ENCODE measurements around the gene MAP3K20.
"Not testable (repeated sequence)": the region's sequence is repeated elsewhere in the genome, so short reads cannot be mapped to it uniquely, and the experiment has no call there.

MAP3K20 gene

GRCh38 chr2:173161507-173161906 is 85.9 kb downstream of the MAP3K20 start:
- no peak for DNase-seq (ENCODE audit: low read depth)

- DNase-seq (ENCODE audit: low read depth): not testable (repeated sequence)
Measured at GRCh38 chr2:173163357-173163756, 87.7 kb downstream of the MAP3K20 start.

- no peak for DNase-seq (ENCODE audit: low read depth)
Measured at GRCh38 chr2:173164396-173164795, 88.8 kb downstream of the MAP3K20 start.

GRCh38 chr2:173165443-173166238 is 90.0 kb downstream of the MAP3K20 start:
- DNase-seq (ENCODE audit: low read depth): no peak

- DNase-seq (ENCODE audit: low read depth): no peak
Measured at GRCh38 chr2:173171321-173171720, 95.7 kb downstream of the MAP3K20 start.

GRCh38 chr2:173171924-173172643 is 96.4 kb downstream of the MAP3K20 start:
- DNase-seq (ENCODE audit: low read depth): no peak

- DNase-seq (ENCODE audit: low read depth): not testable (repeated sequence)
Measured at GRCh38 chr2:173174339-173174738, 98.7 kb downstream of the MAP3K20 start.

GRCh38 chr2:173175222-173175621 is 99.6 kb downstream of the MAP3K20 start:
- no peak for DNase-seq (ENCODE audit: low read depth)

GRCh38 chr2:173181982-173182381 is 106.3 kb downstream of the MAP3K20 start:
- no peak for DNase-seq (ENCODE audit: low read depth)

- no peak for DNase-seq (ENCODE audit: low read depth)
Measured at GRCh38 chr2:173184031-173185004, 108.7 kb downstream of the MAP3K20 start.

GRCh38 chr2:173185437-173185836 is 109.8 kb downstream of the MAP3K20 start:
- no peak for DNase-seq (ENCODE audit: low read depth)

- DNase-seq (ENCODE audit: low read depth): no peak
Measured at GRCh38 chr2:173187941-173188788, 112.5 kb downstream of the MAP3K20 start.

- DNase-seq (ENCODE audit: low read depth): no peak
Measured at GRCh38 chr2:173191601-173192000, 116.0 kb downstream of the MAP3K20 start.

GRCh38 chr2:173192071-173192470 is 116.4 kb downstream of the MAP3K20 start:
- DNase-seq (ENCODE audit: low read depth): no peak

GRCh38 chr2:173193925-173194324 is 118.3 kb downstream of the MAP3K20 start:
- DNase-seq (ENCODE audit: low read depth): no peak

- DNase-seq (ENCODE audit: low read depth): no peak
Measured at GRCh38 chr2:173195100-173195499, 119.5 kb downstream of the MAP3K20 start.

GRCh38 chr2:173196080-173196479 is 120.4 kb downstream of the MAP3K20 start:
- DNase-seq (ENCODE audit: low read depth): no peak

GRCh38 chr2:173196638-173197037 is 121.0 kb downstream of the MAP3K20 start:
- no peak for DNase-seq (ENCODE audit: low read depth)

GRCh38 chr2:173198327-173198726 is 122.7 kb downstream of the MAP3K20 start:
- no peak for DNase-seq (ENCODE audit: low read depth)

- no peak for DNase-seq (ENCODE audit: low read depth)
Measured at GRCh38 chr2:173199294-173199693, 123.6 kb downstream of the MAP3K20 start.

GRCh38 chr2:173202570-173202969 is 126.9 kb downstream of the MAP3K20 start:
- no peak for DNase-seq (ENCODE audit: low read depth)
